NCI-H2227 (cell line): Measurements from ENCODE around the gene KY.

ENCODE experiments used
- DNase-seq: peaks from one replicate; lab custom pipeline; 2025; ENCODE audit not compliant: unreplicated experiment; lab: John Stamatoyannopoulos, UW

KY gene

GRCh38 chr3:134564991-134565390 is 85.8 kb downstream of the KY start:
- DNase-seq = no peak

GRCh38 chr3:134563601-134564000 is 87.2 kb downstream of the KY start:
- DNase-seq = no peak

- DNase-seq = no peak
Observed at GRCh38 chr3:134562055-134562454, 88.8 kb downstream of the KY start.

GRCh38 chr3:134559591-134559990 is 91.2 kb downstream of the KY start:
- no peak for DNase-seq
